ENCODE measurements around the gene GRWD1. TPM values are rescaled to one million over a fixed set of nuclear protein-coding genes. Genes with fewer than 3 reads are reported as not detected.

GRWD1 gene
- total RNA-seq, 3 donors from 2014 or later: 19.7 to 26.8 (median 24.3) TPM

- H3K4me1 ChIP-seq (ENCODE audit: low read depth): no peaks in the 10 kb centered on the region
- intact Hi-C loops (cut with DNase I, micrococcal nuclease): no loop called here
- ATAC-seq (no peak), DNase-seq (peak in 1 of 3 donors; percentile 53)
- H3K36me3 ChIP-seq (ENCODE audit: low read depth): no peaks in the 10 kb centered on the region
- no peak overlapping the region for H3K4me3 ChIP-seq
- no peaks in the 10 kb centered on the region for H3K9me3 ChIP-seq
- TF ChIP-seq CTCF (IDR thresholded peaks at IDR 0.05): no peak
Measured at GRCh38 chr19:48461982-48462655, 16.3 kb downstream of the GRWD1 start.

- no peak for ATAC-seq
- Histone ChIP-seq H3K9me3 (no peaks in the 10 kb centered on the region), H3K4me3 (no peak overlapping the region), H3K4me1 (ENCODE audit: low read depth) (peaks cover 8% of the 10 kb centered on the region), H3K36me3 (ENCODE audit: low read depth) (no peaks in the 10 kb centered on the region)
- no peak for TF ChIP-seq CTCF (IDR thresholded peaks at IDR 0.05)
- intact Hi-C loops (cut with DNase I, micrococcal nuclease): no loop called here
- DNase-seq: no peak
Measured at GRCh38 chr19:48465215-48465614, 19.4 kb downstream of the GRWD1 start.

GRCh38 chr19:48466561-48467325 is 21.0 kb downstream of the GRWD1 start:
- Histone ChIP-seq H3K4me3 (no peak overlapping the region), H3K9me3 (no peaks in the 10 kb centered on the region), H3K36me3 (ENCODE audit: low read depth) (no peaks in the 10 kb centered on the region), H3K4me1 (ENCODE audit: low read depth) (peaks cover 14% of the 10 kb centered on the region)
- intact Hi-C loops (cut with DNase I, micrococcal nuclease): no loop called here
- DNase-seq (peak in 1 of 3 donors; percentile 57), ATAC-seq (no peak)
- no peak for TF ChIP-seq CTCF (IDR thresholded peaks at IDR 0.05)

- Histone ChIP-seq H3K4me1 (ENCODE audit: low read depth) (peaks cover 14% of the 10 kb centered on the region), H3K9me3 (no peaks in the 10 kb centered on the region), H3K36me3 (ENCODE audit: low read depth) (peaks cover 6% of the 10 kb centered on the region), H3K4me3 (peak overlapping the region; percentile 91)
- peak; percentile 100 for DNase-seq
- no peak for TF ChIP-seq CTCF (IDR thresholded peaks at IDR 0.05)
- intact Hi-C loops (cut with DNase I, micrococcal nuclease): no loop called here
- ATAC-seq: peak; percentile 93
Measured at GRCh38 chr19:48468772-48469288, 23.0 kb downstream of the GRWD1 start.

GRCh38 chr19:48469289-48469881 is 23.6 kb downstream of the GRWD1 start, which contains the start of gene CYTH2:
Gene CYTH2, plus strand, starts transcription at chr19:48469369. Its CDS starts 139 bp downstream, at chr19:48469508.
- Histone ChIP-seq H3K36me3 (ENCODE audit: low read depth) (peaks cover 6% of the 10 kb centered on the region), H3K4me3 (peak within 1 kb of the TSS; percentile 91), H3K4me1 (ENCODE audit: low read depth) (peaks cover 14% of the 10 kb centered on the region), H3K9me3 (no peaks in the 10 kb centered on the region)
- no peak for TF ChIP-seq CTCF (IDR thresholded peaks at IDR 0.05)
- DNase-seq (peak; percentile 88 to 92 (median 91)), ATAC-seq (peak; percentile 75)
- intact Hi-C loops (cut with DNase I, micrococcal nuclease): no loop called here

Data from mucosa of descending colon (tissue), 3 donors.